MM.1S (cell line): ENCODE data around the gene ANKRD9.
A peak's percentile ranks its signal among the peaks of the same experiment; 100 is the strongest.
"Not testable (repeated sequence)": the region's sequence is repeated elsewhere in the genome, so short reads cannot be mapped to it uniquely, and the experiment has no call there.

Experiments
- DNase-seq: peaks from one replicate; pipeline ENCODE4 v3.0.0-alpha.2; 2015
- H2AFZ ChIP-seq: fragments of 300-600 bp; sonication (generic); 2 replicates; pipeline ENCODE4 v1.6.0; 2016; ENCODE audit warnings: antibody characterized with exemption, low read length
- H3F3A ChIP-seq: fragments of 300-600 bp; sonication (generic); 2 replicates; pipeline ENCODE4 v1.6.1; 2016; ENCODE audit warnings: mild to moderate bottlenecking, antibody characterized with exemption, low read length, moderate library complexity, mixed read lengths; ENCODE audit not compliant: insufficient read depth
- H3K27ac ChIP-seq: fragments of 300-600 bp; sonication (generic); 2 replicates; pipeline ENCODE4 v1.5.1; 2016; ENCODE audit warnings: mild to moderate bottlenecking, low read length
- H3K27me3 ChIP-seq: fragments of 300-600 bp; sonication (generic); replicated peaks from 2 replicates; pipeline ENCODE4 v1.6.0; 2016; ENCODE audit warnings: low read length; ENCODE audit not compliant: insufficient read depth
- H3K36me3 ChIP-seq: fragments of 300-600 bp; sonication (generic); replicated peaks from 2 replicates; pipeline ENCODE4 v1.6.1; 2016; ENCODE audit warnings: mild to moderate bottlenecking, low read length, mixed read lengths; ENCODE audit not compliant: insufficient read depth
- H3K4me1 ChIP-seq: fragments of 300-600 bp; sonication (generic); 2 replicates; pipeline ENCODE4 v1.6.1; 2016; ENCODE audit warnings: low read length, mixed read lengths
- H3K4me2 ChIP-seq: fragments of 300-600 bp; sonication (generic); 2 replicates; pipeline ENCODE4 v1.6.0; 2016; ENCODE audit warnings: low read depth, low read length
- H3K4me3 ChIP-seq: fragments of 300-600 bp; sonication (generic); 2 replicates; pipeline ENCODE4 v1.5.1; 2016; ENCODE audit warnings: low read length, mixed read lengths
- H3K79me2 ChIP-seq: fragments of 300-600 bp; sonication (generic); 2 replicates; pipeline ENCODE4 v1.6.1; 2016; ENCODE audit warnings: mixed run types, low read length, mixed read lengths
- H3K9ac ChIP-seq: fragments of 300-600 bp; sonication (generic); 2 replicates; pipeline ENCODE4 v1.6.1; 2016; ENCODE audit warnings: low read length, mixed read lengths
- H3K9me2 ChIP-seq: fragments of 300-600 bp; sonication (generic); replicated peaks from 2 replicates; pipeline ENCODE4 v1.6.1; 2016; ENCODE audit warnings: mild to moderate bottlenecking, low read length, mixed read lengths; ENCODE audit not compliant: insufficient read depth
- H3K9me3 ChIP-seq: fragments of 300-600 bp; sonication (generic); replicated peaks from 2 replicates; pipeline ENCODE4 v1.6.1; 2016; ENCODE audit warnings: mild to moderate bottlenecking, low read length, mixed read lengths; ENCODE audit not compliant: insufficient read depth
- H4K20me1 ChIP-seq: fragments of 300-600 bp; sonication (generic); 2 replicates; pipeline ENCODE4 v1.6.1; 2016; ENCODE audit warnings: mild to moderate bottlenecking, low read length, moderate library complexity, mixed read lengths; ENCODE audit not compliant: insufficient read depth
- CTCF ChIP-seq: fragments of 300-600 bp; sonication (generic); IDR thresholded peaks from 2 replicates; pipeline ENCODE4 v1.5.1; 2016; ENCODE audit warnings: antibody characterized with exemption, low read length, mixed read lengths
- EZH2 ChIP-seq: fragments of 300-600 bp; sonication (generic); optimal IDR thresholded peaks from 2 replicates; pipeline ENCODE3; 2017; ENCODE audit warnings: low read depth, mild to moderate bottlenecking, antibody characterized with exemption, low read length, mixed read lengths
- EZH2phosphoT487 ChIP-seq: fragments of 300-600 bp; sonication (generic); IDR thresholded peaks from 2 replicates; pipeline ENCODE4 v1.6.1; 2018; ENCODE audit warnings: antibody characterized with exemption, low read length

The ANKRD9 gene

DNA sequence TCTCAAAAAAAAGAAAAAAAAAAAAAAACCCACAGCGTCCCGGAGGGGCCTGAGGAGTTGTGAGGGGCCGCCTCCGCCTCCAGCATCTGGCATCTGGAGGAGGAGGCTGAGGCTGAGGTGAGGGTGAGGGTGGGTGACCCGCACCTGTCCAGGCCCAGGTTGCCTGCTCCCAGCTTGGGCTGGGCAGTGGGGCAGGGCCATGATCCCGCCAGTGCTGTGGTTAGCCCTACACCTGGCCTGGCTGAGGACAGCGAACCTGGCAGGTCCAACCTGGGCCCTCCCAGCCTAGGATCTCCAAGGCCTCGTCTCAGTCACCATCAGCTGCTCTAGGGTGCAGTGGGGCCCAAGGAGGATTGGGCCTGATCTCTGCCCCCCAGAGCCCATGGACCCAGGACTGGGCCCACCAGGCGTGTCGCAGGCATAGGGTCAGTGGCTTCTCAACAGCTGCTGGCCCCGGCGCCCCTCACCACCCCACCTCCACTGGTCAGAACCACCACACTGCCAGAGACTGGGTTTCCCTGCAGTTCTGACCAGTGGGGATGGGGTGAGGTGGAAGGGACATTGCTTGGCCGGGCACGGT, 46.6 kb upstream of the ANKRD9 start:
- H3K9ac ChIP-seq, result no peak overlapping the region
- no peaks in the 10 kb centered on the region for H3F3A ChIP-seq
- no peak for DNase-seq
- H3K9me3 ChIP-seq, result no peaks in the 10 kb centered on the region
- H3K79me2 ChIP-seq, result no peaks in the 10 kb centered on the region
- H4K20me1 ChIP-seq, result no peaks in the 10 kb centered on the region
- no peak overlapping the region for H3K27ac ChIP-seq
- no peaks in the 10 kb centered on the region for H3K27me3 ChIP-seq
- H3K9me2 ChIP-seq, result no peaks in the 10 kb centered on the region
- peak overlapping the region; percentile 50; the same call in 1 of the 2 replicates for H3K4me2 ChIP-seq
- 0 out of 2 replicates have a peak overlapping the region, but pooled peaks have one; percentile 57 for H3K4me3 ChIP-seq
- no peak overlapping the region for H2AFZ ChIP-seq
- H3K4me1 ChIP-seq, result no peaks in the 10 kb centered on the region
- no peaks in the 10 kb centered on the region for H3K36me3 ChIP-seq
- TF ChIP-seq EZH2phosphoT487, result no peak
- TF ChIP-seq EZH2, result no peak
- TF ChIP-seq CTCF, result no peak

DNA sequence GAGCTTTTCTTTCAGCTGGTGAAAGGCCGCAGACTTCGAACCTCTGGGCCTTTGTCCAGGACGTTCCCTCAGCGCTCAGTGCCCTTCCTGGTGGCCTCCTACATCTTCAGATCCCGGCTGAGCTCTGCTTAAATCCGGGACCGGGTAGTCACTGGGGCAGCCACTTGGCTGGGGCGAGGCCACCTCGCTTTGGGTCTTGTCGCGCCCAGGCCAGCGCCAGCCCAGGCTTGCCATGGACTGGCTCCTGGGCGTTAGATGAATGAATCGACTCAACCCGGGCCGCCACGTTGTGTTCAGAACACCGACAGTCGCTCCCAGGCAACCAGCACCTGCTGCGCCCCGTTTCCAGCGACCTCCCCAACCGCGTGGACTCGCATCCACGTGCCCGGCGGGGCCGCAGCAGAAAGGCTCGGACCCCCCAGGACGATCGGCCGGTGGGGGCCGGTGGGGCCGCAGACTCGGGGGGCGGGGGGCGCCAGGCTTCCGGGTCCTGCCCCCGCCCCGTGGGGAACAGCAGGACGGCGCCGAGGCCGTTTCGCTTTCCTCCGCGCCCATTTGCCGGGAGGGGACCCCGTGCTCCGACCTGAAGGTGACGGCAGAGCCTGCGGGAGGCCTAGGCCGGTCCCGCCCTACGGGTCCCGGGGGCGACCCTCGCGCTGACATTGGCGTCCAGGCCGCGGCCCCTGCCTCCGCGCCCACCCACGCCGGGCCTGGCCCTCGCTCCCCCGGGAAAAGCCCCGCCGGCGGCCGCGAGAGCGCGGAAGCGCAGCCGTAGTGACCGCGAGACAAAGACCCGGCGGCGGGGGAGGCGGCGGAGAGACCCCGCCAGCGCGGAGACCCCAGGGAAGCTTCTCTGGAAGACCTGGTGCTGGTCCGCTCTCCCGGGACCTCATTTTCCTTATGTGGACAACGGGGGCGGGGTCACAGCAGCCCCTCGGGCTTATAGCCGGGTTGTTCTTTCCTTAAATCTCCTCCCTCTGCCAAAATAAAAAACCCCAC, 45.5 kb upstream of the ANKRD9 start:
- peak; percentile 34 for DNase-seq
- no peak overlapping the region for H3K27ac ChIP-seq
- H3K9ac ChIP-seq, result peak overlapping the region; percentile 31; the same call in 1 of the 2 replicates
- H3K9me3 ChIP-seq, result no peaks in the 10 kb centered on the region
- H3K36me3 ChIP-seq, result no peaks in the 10 kb centered on the region
- peak overlapping the region; percentile 50; the same call in 1 of the 2 replicates for H3K4me2 ChIP-seq
- H3K4me1 ChIP-seq, result no peaks in the 10 kb centered on the region
- no peaks in the 10 kb centered on the region for H4K20me1 ChIP-seq
- peak overlapping the region; percentile 38; the same call in 1 of the 2 replicates for H2AFZ ChIP-seq
- TF ChIP-seq CTCF (no peak), EZH2 (no peak), EZH2phosphoT487 (no peak)
- H3F3A ChIP-seq, result no peaks in the 10 kb centered on the region
- no peaks in the 10 kb centered on the region for H3K9me2 ChIP-seq
- peak overlapping the region; percentile 57 for H3K4me3 ChIP-seq
- H3K27me3 ChIP-seq, result no peaks in the 10 kb centered on the region
- H3K79me2 ChIP-seq, result no peaks in the 10 kb centered on the region

DNA sequence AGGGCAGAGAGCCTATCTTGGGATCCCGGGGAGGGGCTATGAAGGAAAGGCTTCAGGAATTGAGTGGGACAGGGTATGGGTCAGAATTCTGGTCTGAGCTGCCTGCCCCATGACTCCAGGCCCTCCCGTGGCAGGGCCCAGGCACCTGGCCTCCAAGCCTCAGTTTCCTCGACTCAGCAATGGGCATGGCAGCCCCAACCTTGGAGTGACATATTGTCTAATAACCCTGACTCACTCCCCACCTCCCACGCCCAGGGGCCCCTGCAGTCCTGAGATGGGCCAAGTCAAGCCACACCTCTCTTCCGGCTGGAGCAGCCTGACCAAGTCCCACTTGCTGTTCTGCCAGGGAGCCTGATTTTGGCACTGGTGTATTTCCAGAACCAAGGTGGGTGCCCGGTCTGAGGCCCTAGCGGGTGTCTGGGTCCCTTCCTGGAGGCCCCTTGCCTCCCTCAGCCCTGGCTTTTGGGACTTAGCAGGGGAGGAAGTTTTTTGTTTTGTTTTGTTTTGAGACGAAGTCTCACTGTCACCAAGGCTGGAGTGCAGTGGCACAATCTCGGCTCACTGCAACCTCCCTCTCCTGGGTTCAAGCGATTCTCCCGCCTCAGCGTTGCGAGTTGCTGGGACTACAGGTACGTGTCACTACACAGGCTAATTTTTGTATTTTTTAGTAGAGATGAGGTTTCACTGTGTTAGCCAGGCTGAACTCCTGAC, 42.6 kb upstream of the ANKRD9 start:
- no peak overlapping the region for H3K27ac ChIP-seq
- no peak overlapping the region for H2AFZ ChIP-seq
- no peak for DNase-seq
- H3F3A ChIP-seq, result no peaks in the 10 kb centered on the region
- no peaks in the 10 kb centered on the region; the same call in none of the 2 replicates for H3K27me3 ChIP-seq
- no peaks in the 10 kb centered on the region for H4K20me1 ChIP-seq
- TF ChIP-seq EZH2phosphoT487 (no peak), CTCF (no peak), EZH2 (no peak)
- H3K79me2 ChIP-seq, result no peaks in the 10 kb centered on the region
- H3K9ac ChIP-seq, result no peak overlapping the region
- no peak overlapping the region for H3K4me2 ChIP-seq
- H3K36me3 ChIP-seq, result no peaks in the 10 kb centered on the region
- no peak overlapping the region for H3K4me3 ChIP-seq
- H3K4me1 ChIP-seq, result no peaks in the 10 kb centered on the region
- H3K9me3 ChIP-seq, result no peaks in the 10 kb centered on the region
- no peaks in the 10 kb centered on the region for H3K9me2 ChIP-seq

DNA sequence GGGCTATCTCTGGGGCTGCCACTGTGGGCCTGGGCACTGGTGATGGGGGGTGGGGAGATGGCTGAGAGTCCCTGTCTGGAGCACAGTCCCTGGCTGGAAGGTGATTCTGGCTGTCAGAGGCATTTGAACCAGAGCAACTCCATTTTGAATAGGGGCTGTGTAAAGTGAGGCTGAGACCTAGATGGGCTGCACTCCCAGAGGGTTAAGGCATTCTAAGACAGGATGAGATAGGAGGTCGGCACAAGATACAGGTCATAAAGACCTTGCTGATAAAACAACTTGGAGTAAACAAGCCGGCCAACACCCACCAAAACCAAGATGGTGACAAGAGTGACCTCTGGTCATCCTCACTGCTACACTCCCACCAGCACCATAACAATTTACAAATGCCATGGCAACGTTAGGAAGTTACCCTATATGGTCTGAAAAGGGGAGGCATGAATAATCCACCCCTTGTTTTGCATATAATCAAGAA, 41.4 kb upstream of the ANKRD9 start:
- not testable (repeated sequence) for H3K9ac ChIP-seq, H3K4me1 ChIP-seq, H3K79me2 ChIP-seq, H3K9me3 ChIP-seq, H3K9me2 ChIP-seq, H3F3A ChIP-seq, H3K4me2 ChIP-seq, H3K27ac ChIP-seq, H3K4me3 ChIP-seq, H3K27me3 ChIP-seq, DNase-seq, H2AFZ ChIP-seq, H4K20me1 ChIP-seq, H3K36me3 ChIP-seq
